Hematopoietic multipotent progenitor cell treated with erythropoietin and hydrocortisone succinate and interleukin-3 and kit ligand, for 4 days (in vitro differentiated cells): ENCODE results near the gene TMEM131.
"Not testable (repeated sequence)": the region's sequence is repeated elsewhere in the genome, so short reads cannot be mapped to it uniquely, and the experiment has no call there.

Experiments
- DNase-seq: peaks from one replicate; pipeline ENCODE4 v3.0.0-alpha.2; 2015

The TMEM131 gene

DNA sequence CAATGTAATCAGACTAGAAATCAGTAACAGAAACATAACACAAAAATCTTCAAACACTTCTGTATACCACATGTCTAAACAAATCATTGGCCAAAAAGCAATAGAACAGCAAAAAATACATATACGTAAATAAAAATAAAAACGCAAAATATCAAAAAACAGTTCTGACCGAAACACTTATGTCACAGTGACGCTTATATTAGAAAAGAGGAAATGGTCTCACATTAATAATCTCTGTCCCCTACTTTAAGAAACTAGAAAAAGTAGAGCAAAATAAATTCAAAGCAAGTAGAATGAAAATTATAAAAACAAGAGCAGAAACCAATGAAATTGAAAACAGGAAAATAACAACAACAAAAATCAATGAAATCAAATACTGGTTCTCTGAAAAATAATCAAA lies 41.9 kb downstream of the TMEM131 start:
- no peak for DNase-seq

DNA sequence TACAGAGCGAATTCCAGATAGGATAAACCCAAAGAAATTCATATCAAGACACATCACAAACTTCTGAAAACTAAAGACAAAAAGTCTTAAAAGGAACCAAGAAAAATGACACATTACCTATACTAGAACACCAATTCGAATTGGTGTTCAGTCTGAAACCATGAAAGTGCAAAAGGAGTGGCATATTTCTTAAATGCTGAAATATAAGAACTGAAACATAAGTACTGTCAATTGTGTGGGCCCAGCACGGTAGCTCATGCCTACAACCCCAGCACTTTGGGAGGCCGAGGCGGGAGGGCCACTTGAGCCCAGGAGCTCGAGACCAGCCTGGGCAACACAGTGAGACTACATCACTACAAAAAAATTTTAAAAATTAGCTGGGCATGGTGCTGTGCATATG lies 43.4 kb downstream of the TMEM131 start:
- no peak for DNase-seq

DNA sequence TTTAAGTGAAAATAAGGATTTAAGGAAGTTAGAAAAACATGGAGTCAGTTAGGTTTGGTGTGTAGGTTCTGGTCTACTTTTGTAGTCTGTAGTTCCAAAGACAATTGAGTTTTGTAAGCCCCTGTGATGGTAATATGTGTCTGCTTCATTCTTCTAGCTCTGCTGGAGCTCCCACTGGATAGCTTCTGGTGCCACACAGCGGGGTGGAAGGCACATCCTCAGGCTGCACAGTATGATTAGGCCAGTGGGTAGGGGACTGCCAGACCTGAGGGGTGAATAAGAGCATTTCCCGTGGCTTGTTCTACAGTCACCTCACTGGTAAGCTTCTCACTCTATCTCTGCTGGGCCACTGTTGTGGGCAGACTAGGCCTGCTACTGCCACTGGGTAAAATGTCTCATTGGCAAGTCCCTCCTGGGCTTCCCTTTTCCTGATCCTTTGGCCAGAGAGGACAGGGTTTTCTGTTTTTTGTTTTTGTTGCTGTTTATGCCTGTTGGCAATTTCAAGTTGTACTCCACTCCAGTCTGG lies 44.5 kb downstream of the TMEM131 start:
- peak; percentile 63 for DNase-seq

DNA sequence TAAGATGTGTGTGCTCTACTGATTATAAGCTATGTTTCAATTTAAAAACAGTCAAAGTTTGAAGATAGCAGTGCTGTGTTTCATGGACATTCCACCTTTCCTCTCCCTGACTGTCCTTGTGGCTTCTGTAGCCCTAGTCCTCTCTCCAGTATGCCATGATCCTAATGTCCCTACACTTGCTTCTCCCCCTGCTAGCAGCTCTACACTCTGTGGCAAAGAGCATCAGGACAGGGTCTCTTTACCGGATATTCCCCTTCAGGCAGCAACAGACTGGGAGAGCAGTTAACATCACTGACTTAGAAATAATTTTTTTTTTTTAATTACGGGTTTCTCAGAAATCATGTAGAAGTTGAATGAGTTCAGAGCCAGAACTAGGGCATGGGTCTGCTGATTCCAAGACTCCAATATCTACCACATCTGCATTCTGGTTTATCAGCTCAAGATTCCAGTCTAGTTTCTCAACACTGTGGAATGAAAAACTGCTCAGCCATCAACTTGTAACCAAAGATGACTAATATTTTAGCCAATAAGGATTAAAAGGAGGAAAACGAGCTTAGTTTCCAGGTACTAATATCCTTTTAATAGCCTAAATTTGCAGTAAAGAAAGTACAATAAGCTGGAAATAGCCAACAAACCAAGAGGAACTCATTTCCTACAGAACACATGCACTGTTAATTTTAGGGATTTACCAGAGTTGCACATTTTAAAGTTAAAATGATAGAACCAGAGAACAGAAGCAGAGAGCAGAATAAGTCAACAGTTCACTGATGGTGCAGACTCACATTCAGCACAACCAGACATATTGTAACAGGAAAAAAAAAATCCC lies 45.2 kb downstream of the TMEM131 start:
- no peak for DNase-seq

DNA sequence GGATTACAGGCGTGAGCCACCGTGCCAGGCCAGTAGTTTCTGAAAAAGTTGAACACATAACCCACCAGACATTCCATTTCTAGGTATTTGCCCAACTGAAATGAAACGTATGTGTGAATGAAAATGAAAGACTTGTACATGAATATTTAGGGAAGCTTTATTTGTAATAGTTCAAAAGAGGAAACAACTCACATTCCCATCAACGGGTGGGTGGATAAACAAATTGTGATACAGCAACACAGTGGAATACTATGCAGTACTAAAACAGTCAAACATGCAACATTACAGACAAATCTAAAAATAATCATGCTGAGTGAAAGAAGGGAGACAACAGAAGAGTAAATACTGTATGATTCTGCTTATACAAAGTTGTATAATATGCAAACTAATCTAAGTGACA lies 46.8 kb downstream of the TMEM131 start:
- no peak for DNase-seq

DNA sequence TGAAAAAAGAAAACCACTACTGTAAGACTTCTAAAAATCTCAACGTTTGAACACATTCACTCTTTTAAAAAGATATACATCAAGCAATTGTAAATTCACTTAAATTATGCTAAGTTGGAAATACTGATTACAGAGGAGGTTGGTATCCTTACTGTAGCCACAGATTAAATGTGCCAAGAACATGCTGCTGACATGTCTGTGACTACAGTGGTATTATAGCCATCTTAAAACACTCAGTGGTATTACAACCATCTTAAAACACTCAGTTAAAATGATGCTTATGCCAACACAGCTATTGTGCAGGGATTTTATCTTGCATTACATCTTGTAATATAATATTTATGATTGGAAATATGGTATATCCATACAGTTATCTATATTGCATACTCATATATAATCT lies 50.0 kb downstream of the TMEM131 start:
- no peak for DNase-seq

DNA sequence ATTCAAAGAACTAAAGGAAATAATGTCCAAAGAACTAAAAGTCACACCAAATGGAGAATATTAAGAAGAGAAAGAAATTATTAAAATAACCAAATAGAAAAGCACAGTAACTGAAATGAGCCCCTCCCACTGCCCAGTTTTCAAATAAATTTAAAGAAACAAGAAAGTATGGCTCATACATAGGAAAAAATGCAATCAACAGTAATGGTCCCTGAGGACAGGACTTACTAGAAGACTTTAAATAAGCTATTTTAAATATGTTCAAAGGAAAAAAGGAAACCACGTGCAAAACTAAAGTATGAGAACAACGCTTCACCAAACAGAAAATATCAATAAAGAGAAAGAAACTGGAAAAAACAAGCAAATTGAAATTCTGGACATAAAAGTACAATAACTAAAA lies 58.9 kb downstream of the TMEM131 start:
- no peak for DNase-seq

DNA sequence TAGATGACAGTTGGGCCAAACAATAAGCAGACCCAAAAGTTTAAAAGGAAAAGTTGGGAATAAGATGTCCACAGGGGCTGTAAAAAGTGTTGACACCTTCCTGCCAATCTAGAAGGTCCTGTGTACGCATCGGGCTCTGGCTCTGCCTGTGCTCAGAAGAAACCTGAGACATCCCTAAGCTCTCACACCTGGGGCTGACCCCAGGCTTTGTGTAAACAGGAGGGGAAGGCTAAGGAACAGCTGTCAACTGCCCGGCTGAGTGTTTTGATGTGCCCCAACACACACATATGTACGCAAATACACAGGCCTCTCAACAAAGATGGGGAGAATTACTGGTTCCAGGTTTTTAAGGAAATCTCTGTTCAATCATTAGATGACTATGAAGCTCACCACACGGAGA lies 59.5 kb downstream of the TMEM131 start:
- no peak for DNase-seq

DNA sequence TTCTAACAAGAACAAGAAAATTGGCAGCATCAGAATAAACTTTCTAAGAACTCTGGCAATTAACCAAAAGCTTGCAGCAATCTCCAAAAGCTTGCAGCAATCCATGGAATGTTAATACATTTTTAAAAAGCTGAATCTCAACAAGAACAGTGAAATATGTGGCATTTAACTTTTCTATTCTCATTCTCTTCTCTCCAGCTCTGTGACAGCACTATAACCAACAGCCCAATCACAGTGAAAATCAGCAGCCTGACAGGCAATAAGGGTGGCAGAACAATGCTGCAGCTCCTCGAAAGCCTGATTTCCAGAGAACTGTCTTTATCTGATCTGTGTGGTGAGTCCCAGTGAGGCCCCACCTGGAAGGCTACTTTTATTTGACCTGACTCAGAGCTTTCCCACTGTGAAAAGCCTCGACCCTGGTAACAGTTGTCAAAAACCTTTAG lies 60.0 kb downstream of the TMEM131 start:
- peak; percentile 60 for DNase-seq

DNA sequence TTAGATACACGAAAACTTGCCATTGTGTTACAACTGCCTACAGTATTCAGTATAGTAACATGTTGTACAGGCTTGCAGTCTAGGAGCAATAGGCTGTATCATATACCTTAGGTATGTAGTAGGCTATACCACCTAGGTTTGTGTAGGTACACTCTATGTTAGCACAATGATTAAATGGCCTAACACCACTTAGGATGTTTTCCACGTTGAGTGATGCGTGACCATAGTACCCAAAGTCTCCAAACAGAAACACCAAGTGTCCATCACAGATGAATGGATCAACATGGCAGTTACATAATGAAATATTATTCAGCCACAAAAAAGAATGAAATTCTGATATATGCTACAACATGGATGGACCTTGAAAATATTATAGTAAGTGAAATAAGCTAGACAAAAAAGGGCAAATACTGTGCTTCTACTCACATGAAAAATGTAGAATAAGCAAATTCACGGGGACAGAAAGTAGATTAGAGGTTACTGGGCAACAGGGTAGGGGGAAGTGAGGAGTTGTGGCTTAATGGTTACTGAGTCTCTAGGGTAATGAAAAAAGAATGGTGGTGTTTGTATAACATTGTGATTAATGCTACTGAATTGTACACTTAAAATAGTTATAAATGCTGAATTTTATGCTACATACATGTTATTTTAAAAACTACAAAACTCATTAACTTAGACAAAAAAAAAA lies 62.6 kb downstream of the TMEM131 start:
- no peak for DNase-seq

DNA sequence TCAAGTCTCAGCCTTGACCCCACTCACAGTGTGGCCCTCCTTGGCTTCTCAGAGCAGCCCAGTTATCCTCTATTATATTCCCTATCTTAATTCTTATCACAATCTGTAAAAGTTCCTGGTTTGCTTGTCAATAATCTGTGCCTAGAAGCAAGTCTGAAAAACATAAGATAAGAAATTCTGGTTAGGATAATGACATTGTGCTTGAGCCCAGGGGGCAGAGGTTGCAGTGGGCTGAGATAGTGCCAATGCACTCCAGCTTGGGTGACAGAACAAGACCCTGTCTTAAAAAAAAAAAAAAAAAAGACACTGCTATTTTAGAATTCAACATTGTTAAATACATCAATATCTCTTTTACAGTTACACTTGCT lies 63.9 kb downstream of the TMEM131 start:
- peak; percentile 55 for DNase-seq

DNA sequence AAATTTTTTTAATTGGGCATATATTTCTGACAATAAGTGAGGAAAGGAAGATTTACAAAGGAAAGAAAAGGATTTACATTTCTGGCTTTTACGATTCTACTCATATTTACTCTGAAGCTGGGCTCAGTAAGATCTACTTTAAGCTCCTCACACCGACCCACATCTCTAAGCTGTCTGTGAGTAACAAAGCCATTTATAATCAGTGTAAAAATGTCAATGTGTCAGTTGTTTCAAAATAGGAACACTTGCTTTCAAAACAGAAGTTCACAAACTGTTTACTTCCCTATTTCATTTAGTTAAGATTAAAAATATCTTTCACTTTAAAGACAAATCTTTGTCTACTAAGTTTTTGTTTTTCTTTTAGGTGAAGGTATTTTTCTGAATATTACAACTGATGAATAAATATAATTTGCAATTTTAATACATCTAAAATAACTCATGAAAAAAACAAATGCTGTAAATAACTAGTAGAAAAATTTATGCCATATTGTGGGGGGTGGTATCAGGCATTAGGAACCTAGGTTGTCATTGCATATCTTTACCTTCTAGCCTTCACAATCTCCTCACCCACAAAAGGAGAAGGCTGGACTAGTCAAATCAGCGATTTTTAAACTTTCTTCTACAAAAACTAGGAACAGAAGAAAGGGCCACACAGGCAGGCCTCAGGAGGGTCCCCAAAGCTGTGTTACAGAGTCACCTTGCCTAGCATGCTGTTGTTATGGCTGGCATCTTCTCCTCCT lies 64.5 kb downstream of the TMEM131 start:
- DNase-seq = peak; percentile 64

DNA sequence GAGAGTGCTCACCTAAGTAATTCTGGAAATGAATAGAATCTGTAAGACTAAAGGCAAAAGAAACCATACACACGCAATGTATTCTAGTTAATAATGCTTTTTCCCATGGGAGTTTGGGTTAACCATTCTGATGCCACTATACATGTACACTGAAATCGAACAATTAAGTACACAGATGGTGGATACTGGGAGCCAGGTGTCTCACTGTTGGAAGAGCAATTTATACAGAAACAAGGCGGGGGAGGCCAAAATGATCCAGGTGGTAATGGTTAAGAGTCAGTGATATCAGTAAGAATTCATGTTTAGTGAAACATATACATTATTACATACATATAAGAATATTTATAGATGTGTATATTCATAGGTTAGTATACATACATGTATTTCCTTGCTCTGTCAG lies 67.2 kb downstream of the TMEM131 start:
- DNase-seq = no peak

DNA sequence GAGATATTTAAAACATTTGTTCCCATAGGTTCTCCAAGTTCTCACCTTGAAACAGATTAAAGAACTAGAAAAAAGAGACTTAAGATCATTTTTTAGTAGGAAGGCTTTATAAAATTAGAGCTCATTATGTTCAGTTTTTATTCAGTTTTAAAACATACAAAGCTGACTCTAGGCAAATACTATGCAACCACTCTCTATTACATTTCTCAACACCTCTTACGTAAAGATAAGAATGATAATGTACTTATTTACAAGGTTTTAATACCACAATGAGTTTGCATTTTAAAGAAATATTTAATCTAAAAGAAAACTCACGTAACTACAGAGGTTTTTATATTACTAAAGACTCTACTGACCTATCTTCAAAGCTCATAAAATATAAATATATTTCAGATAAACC lies 68.8 kb downstream of the TMEM131 start:
- DNase-seq = peak; percentile 73

DNA sequence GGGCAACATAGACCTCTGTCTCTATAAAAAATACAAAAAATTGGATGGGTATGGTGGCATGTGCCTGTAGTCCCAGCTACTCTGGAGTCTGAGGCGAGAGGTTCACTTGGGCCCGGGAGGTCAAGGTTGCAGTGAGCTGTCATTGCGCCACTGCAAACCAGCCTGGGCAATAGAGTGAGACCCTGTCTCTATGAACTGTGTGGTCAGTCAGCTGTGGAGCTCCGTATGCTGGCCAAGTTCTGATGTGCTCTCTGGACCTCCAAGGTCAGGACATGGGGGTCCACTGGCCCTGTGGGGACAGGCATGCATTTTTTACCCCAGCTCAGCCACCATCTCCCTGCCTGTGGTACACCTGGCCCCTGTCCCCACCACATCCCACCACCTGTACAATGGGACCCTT lies 71.6 kb downstream of the TMEM131 start:
- no peak for DNase-seq

DNA sequence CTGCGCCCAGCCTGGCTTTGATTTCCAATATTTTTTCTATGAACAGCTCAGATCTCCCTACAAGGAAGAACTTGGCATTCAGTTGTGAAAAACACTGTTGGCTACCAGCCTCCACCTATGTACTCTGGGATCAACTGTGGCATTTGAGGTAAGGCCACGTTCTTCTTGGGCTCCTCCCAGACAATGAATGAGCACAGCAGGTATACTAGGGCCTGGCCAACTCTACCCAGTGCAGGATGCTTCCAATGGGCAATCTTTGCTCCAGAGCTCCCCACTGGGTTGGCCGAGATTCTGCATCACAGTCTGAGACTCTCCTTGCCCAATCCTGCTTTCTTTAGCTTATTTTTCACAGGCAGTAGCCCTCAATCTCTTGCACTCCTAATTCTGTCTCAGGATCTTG lies 75.9 kb downstream of the TMEM131 start:
- no peak for DNase-seq

DNA sequence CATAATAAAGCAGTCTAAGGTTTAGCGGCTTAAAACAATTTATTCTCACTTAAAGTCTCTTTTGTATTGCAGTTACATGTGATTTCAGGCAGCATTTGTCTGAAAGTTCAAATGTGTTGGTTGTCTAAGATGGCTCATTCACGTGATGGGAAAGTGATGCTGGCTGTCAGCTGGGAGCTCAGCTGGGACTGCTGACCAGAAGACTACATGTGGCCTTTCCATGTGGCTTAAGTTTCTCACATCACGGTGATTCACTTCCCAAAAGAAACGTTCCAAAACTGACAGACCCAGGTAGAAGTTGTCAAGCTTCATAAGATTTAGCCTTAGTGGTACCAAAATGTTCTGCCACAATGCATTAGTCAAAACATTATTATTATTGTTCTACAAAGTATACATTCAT lies 76.9 kb downstream of the TMEM131 start:
- DNase-seq = no peak

DNA sequence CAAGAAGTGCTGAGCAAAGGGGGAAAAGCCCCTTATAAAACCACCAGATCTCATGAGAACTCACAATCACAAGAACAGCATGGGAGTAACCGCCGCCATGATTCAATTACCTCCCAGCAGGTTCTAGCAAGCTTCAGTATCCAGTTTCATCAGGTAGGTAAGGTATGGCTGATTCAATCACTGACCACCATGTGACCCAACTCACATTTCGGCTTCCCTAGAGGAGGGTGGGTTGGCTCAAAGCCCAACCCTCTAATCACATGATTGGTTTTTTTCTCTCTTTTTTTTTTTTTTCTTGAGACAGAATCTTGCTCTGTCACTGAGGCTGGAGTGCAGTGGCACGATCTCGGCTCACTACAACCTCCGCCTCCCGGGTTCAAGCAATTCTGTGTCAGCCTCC lies 78.1 kb downstream of the TMEM131 start:
- not testable (repeated sequence) for DNase-seq

DNA sequence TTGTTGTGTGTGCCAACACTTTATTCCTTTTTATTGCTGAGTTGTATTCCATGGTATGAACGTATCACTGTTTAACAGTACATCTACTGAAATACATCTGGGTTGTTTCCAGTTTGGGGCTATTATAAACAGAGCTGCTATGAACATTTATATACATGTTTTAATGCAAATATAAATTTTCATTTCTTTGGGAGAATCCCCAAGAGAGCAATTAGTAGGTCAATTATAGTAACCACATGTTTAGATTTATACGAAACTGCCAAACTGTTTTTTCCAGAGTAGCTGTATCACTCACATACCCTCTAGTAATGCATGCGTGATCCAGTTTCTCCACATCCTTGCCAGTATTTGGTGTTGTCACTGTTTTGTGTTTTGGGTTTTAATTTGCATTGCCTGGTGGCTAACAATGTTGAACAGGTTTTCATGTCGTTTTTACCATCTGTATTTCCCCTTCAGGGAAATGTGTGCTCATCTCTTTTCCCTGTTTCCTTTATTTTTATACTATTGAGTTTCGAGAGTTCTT lies 81.0 kb downstream of the TMEM131 start:
- no peak for DNase-seq

DNA sequence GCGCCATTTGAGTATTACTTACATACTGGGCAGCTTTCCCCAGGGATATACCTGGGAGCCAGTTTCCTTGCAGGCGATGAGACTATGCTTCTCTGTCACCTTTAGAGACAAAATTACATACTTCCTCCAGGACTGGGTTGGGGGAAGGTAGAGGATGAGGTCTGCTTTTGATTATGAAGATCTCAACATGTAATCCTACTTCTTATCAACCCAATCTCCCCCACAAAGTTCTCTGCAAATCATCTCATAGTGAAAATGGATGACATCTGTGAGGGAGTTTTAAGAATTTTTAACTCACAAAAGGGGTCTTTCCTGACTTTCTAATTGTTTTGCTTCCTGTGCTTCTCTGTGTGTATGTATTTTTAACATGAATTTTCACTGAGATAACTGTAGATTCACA lies 81.9 kb downstream of the TMEM131 start:
- DNase-seq = peak; percentile 47

DNA sequence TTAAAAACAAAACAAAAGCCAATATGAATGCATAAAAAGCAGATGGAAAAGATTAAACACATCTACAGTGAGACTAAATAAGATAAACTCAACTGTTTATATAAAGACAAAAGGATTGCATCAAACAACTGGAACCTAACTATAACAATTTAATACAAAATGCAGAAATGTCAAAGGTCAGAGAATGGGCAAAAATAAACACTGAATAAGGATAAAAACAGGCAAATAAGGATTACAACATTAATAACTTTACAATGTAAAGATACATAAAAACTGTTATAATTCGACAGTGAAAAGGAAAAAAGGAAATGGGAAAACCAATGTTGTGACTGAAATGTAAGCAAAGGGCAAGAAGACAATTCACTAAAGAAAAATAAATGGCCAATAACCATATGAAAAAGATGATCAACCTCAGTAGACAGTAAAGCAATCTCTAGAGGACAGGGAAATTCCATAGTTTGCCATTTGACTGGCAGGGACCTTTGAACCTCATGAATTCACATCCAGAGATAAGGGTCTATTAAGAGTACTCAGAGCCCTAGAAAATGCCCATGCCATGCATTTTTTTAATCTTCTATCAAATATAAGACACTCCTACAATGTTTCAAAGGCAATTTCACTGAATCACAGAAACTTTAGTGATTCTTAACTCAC lies 83.7 kb downstream of the TMEM131 start:
- no peak for DNase-seq

DNA sequence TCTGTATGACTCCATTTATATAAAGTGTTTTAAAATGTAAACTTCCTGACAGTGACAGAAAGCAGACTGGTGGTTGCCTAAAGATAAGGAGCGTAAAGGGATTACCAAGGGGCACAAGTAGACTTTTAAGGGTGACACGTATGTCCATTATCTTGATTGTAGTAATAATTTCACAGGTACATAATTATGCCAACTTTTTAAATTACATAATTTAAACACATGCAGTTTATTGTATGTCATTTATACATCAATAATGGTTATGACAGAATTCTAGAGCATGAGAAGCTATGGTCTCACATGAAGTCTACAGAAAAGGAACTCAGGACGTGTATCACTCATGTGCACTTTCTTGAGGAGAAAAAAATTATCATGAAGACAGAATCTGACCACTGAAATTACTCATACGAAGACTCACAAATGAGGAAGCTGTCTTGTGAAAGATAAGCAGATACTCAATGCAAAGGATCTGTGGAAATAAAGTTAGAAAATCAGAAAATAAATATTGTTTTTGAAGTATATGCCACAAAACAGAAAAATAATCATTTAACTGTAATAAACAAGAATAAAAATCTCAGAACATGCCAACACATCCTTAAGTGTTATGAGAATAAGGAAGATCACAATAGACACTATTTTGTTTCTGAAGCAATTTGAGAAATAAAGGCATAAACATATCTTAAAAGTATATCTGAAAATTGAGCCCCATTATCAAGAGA lies 84.4 kb downstream of the TMEM131 start:
- peak; percentile 95 for DNase-seq
